NB4 (cell line): ENCODE data around the gene IGSF21.

ENCODE experiments used
- DNase-seq: peaks from one replicate; pipeline ENCODE4 v3.0.0; 2010; ENCODE audit warnings: low read depth
- H3K4me3 ChIP-seq: one replicate; pipeline ENCODE4 v1.5.1; 2011; ENCODE audit warnings: mild to moderate bottlenecking, low read depth, low read length, moderate library complexity
- MAX ChIP-seq: IDR thresholded peaks from 2 replicates; pipeline ENCODE4 v1.6.1; 2011; ENCODE audit warnings: low read depth, low read length
- MYC ChIP-seq: IDR thresholded peaks from 2 replicates; pipeline ENCODE4 v1.6.1; 2011; ENCODE audit warnings: low read depth, low read length
- POLR2A ChIP-seq: IDR thresholded peaks from 2 replicates; pipeline ENCODE4 v1.6.1; 2011; ENCODE audit warnings: mild to moderate bottlenecking; ENCODE audit not compliant: insufficient read length; ENCODE audit errors: extremely low read depth
- TF ChIP-seq, protein P1 (sequence below): IDR thresholded peaks from one replicate; pipeline ENCODE4 v1.5.1; 2012; ENCODE audit warnings: low read depth, low read length

IGSF21 gene

DNA sequence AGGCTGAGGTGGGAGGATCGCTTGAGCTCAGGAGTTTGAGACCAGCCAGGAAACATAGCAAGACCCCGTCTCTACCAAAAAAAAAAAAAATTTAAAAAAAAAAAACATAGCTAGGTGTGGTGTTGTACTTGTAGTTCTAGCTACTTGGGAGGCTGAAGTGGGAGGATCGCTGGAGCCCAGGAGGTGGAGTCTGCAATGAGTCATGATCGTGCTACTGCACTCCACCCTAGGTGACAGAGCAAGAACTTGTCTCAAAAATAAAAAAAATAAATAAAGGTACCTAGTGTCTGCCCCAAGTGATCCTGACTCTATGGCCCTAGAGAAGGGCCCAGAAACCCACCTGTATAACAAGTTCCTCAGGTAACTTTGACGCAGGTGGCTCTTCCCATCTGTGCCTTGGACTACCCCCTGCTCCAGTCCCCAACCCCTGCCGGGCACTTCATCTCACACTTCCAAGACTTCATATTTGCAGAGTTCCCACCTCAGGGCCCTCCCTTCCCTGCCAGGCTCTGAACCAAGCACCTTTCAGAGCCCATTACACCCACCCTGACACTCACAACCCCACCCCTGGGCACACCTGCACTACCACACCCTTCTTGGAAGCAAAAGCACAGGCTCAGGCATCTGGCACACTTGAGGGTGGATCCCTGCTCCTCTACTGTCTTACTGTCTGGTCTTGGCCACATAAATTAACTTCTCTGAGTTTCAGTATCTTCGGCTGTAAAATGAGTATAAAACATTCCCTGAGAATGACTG, 292.9 kb downstream of the IGSF21 start:
- no peak overlapping the region for H3K4me3 ChIP-seq
- TF ChIP-seq POLR2A (no peak), MYC (no peak), MAX (no peak)
- TF ChIP-seq, protein P1, sequence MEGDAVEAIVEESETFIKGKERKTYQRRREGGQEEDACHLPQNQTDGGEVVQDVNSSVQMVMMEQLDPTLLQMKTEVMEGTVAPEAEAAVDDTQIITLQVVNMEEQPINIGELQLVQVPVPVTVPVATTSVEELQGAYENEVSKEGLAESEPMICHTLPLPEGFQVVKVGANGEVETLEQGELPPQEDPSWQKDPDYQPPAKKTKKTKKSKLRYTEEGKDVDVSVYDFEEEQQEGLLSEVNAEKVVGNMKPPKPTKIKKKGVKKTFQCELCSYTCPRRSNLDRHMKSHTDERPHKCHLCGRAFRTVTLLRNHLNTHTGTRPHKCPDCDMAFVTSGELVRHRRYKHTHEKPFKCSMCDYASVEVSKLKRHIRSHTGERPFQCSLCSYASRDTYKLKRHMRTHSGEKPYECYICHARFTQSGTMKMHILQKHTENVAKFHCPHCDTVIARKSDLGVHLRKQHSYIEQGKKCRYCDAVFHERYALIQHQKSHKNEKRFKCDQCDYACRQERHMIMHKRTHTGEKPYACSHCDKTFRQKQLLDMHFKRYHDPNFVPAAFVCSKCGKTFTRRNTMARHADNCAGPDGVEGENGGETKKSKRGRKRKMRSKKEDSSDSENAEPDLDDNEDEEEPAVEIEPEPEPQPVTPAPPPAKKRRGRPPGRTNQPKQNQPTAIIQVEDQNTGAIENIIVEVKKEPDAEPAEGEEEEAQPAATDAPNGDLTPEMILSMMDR, result no peak
- no peak for DNase-seq

- H3K4me3 ChIP-seq, result no peak overlapping the region
- TF ChIP-seq, protein P1, result no peak
- TF ChIP-seq MAX, result no peak
- no peak for TF ChIP-seq POLR2A
- TF ChIP-seq MYC, result no peak
- no peak for DNase-seq
These were observed 294.3 kb downstream of the IGSF21 start for GRCh38 chr1:18401921-18402320.

- DNase-seq, result no peak
- H3K4me3 ChIP-seq, result no peak overlapping the region
- no peak for TF ChIP-seq MYC
These were observed 296.9 kb downstream of the IGSF21 start for GRCh38 chr1:18404460-18404859.

DNA sequence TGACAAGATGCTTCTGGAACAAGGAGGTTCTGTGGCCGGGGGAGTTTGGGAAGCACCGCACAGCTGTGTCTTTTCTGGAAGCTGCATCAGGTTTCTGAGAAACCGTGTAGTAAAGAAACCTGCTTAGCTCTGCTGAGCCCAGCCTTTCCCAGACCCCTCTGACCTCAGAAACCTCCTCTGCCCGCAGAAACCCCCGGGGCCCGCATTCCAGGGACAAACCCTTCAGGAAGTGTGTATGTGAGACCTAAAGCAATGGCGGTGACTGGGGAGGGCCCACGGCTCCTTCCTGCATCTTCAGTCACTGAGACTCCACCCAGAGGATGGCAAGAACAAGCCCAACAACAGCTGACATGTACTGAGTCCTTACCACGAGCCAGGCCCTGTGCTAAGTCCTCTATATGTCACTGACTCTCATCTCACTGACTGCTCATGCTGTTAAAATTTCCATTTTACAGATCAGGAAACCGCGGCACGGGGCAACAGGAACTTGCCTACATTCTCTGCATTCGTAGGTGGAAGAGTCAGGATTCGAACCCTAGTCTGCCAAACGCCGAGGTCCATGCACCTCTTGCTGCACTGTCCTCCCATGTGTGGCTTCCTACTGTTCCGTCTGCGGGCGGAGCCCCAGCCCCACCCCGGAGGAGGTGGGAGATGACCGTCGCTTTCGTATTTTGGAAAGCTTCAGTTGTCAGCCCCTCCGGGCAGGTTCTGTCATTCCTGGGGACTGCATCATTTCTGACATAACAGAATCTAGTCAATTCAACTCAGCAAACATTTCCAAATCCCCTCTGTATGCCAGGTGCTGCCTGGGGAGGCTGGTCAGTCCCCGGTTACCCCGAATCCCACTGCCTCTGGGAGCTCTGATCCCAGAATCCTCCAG, 299.8 kb downstream of the IGSF21 start:
- TF ChIP-seq, protein P1, result no peak
- TF ChIP-seq POLR2A (no peak), MAX (no peak), MYC (no peak)
- H3K4me3 ChIP-seq, result no peak overlapping the region
- DNase-seq, result no peak

- TF ChIP-seq POLR2A (no peak), MAX (no peak), MYC (no peak)
- TF ChIP-seq, protein P1, result no peak
- no peak overlapping the region for H3K4me3 ChIP-seq
- DNase-seq, result no peak
These were observed 301.2 kb downstream of the IGSF21 start for GRCh38 chr1:18408656-18409370.

- no peak overlapping the region for H3K4me3 ChIP-seq
- TF ChIP-seq MAX, result no peak
- no peak for TF ChIP-seq POLR2A
- TF ChIP-seq, protein P1, result no peak
- TF ChIP-seq MYC, result no peak
- no peak for DNase-seq
These were observed 302.1 kb downstream of the IGSF21 start for GRCh38 chr1:18409609-18410237.
